Measurements from ENCODE around the gene NAV1.

- TF ChIP-seq HMGXB4 (CRISPR knock-in tag; IDR thresholded peaks at IDR 0.05) (no peak), E2F5 (CRISPR knock-in tag; IDR thresholded peaks at IDR 0.05) (no peak), ZBTB7A (IDR thresholded peaks at IDR 0.05; ENCODE audit: borderline replicate concordance, control insufficient read depth, low read depth, low read length) (no peak)
Measured at GRCh38 chr1:201583663-201584062, 44.7 kb downstream of the NAV1 start.

Measured in K562 (cell line).